Adrenal gland (tissue), 5 donors: Measurements from ENCODE around the gene FABP7.

ENCODE experiments used
- CTCF ChIP-seq, 6 experiments: fragments of 450-650 bp in 4 of 6; fragments of 200-600 bp in 2 of 6; sonication (generic) in 1 of 6; IDR thresholded peaks; 1 replicate in 5 of 6; 2 replicates in 1 of 6; pipeline versions ENCODE4 v1.5.1 to v1.8.0; 2016 to 2021; ENCODE audit warnings: antibody characterized with exemption in 6 of 6, mild to moderate bottlenecking in 2 of 6, moderate library complexity in 1 of 6
- POLR2A ChIP-seq, 2 donors: fragments of 450-650 bp; IDR thresholded peaks; one replicate each; pipeline ENCODE4 v1.6.1; 2017; ENCODE audit warnings: antibody characterized with exemption in 2 of 2, mild to moderate bottlenecking in 2 of 2, moderate library complexity in 1 of 2
- donor health status: DM: no; HTN: no; CAD: no.

GRCh38 chr6:122788663-122789181 lies 9.2 kb downstream of the FABP7 start:
- TF ChIP-seq CTCF (IDR thresholded peaks at IDR 0.05) (no peak), POLR2A (IDR thresholded peaks at IDR 0.05) (no peak)
